NCI-H2029 treated with DMSO at 0.1 percent for 48 hours (cell line): ENCODE data around the gene CNNM3.
A peak's percentile ranks its signal among the peaks of the same experiment; 100 is the strongest.
"Not testable (repeated sequence)": the region's sequence is repeated elsewhere in the genome, so short reads cannot be mapped to it uniquely, and the experiment has no call there.

Source experiments
- DNase-seq: peaks from one replicate; lab custom pipeline; 2025; lab: John Stamatoyannopoulos, UW

CNNM3 gene

GRCh38 chr2:96816127-96816835, at the start of gene CNNM3:
Gene CNNM3 (plus strand): TSS chr2:96816268. CDS start chr2:96816278, 10 bp downstream.
- peak; percentile 73 for DNase-seq

GRCh38 chr2:96767135-96767871, 48.8 kb upstream of the CNNM3 start:
- DNase-seq = no peak

GRCh38 chr2:96768083-96768561, 47.9 kb upstream of the CNNM3 start:
- no peak for DNase-seq

DNA sequence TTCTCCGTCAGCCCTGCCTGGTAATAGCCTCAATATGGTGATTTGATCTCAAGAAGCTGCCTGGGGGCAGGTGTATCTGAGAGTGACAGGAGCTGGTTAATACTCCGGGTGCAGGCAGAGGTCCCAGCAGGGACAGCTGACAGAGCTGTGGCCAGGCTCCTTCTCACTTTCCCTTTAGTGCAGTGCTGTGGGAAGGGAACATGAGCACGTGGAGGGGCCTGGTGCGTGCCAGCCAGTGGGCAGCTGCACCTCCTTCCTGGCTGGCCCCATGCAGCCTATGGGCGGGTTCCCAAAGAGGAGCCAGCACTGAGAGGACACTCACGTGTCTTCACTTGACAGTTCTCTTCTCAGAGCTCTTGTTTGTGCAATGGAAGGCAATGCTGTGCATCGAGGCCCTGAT, 46.3 kb upstream of the CNNM3 start:
- DNase-seq = peak; percentile 62

DNA sequence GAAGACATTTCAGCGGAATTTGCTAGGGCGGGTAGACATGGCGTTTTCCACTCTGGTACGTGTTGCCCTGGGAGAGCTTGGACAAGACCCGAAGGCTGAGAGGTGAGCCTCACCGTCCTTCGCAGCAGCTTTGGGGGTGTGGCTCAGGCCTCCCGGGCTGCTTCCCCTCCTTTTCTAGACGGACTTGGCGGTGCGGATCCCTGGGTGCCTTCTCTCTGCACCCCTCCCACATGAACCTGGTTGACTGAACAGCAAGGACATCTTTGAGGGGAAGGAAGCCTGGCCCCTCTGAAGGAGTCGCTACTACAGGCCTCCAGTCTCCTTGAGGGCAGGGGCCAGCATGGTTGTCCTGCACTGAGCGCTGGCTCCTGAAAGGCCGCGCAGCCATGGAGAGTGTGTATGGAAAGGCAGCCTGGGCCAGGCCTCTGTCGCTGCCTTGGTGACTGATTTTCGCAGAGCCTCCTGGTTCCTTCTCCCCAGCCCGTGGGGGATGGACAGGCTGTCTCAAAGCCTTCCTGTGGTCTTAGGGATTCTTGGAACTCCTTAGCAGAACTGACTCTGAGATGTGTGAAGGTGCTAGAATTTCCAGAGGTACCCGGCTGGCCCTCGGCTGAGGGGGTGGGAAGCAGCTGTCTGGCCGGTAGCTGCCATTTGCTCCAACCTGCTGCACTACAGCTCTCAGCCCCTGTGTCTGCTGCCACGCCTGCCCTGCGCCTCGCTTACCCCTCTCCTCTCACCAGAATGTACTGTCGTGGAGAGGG, 45.4 kb upstream of the CNNM3 start:
- no peak for DNase-seq

DNA sequence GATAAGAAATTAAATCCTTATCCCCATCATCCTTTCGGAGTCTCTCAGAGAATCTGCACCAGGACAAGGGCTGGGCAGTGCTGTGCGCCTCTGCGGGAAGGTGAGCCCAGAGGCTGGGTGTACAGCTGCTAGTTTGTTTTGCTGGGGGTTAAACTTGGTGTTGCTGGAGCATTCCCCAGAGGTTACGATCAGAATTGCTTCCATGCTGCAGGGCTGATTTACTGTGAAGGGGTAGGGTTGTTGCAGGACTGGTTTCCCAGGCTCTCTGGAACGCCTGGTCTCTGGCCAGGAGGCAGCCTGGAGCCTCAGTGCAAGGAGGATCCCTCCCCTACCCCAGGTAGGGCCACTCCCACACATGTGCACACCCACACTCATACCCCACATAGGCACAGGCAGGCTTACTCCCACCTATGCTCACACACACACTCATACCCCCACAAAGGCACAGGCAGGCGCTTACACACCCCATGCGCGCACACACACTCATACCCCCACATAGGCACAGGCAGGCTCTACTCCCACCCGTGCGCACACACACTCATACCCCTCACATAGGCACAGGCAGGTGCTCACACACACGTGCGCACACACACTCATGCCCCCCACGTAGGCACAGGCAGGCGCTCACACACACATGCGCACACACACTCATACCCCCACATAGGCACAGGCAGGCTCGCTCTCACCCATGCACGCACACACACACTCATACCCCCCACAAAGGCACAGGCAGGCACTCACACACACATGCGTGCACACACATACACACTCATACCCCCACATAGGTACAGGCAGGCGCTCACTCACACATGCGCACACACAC, 44.1 kb upstream of the CNNM3 start:
- peak; percentile 21 for DNase-seq

GRCh38 chr2:96772903-96773671, 43.0 kb upstream of the CNNM3 start:
- no peak for DNase-seq

DNA sequence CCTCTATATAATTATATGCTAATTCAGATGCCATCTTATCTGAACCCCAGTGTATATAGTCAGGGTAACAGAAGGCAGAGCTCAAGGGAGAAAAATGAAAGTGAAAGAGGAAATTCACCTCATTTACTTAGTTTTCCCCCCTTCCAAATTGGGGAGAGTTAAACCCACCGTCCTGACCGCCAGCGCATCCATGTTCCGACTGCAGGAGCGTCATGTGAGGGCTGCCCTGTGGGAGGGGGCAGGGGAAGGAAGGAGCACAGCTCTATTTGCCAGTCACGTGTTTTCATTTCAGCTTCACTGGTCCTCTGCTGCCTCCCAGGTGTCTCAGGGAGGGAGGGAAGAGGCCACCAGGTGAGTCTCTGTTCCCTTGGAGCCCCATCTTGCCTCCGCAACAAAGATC, 42.1 kb upstream of the CNNM3 start:
- peak; percentile 41 for DNase-seq

DNA sequence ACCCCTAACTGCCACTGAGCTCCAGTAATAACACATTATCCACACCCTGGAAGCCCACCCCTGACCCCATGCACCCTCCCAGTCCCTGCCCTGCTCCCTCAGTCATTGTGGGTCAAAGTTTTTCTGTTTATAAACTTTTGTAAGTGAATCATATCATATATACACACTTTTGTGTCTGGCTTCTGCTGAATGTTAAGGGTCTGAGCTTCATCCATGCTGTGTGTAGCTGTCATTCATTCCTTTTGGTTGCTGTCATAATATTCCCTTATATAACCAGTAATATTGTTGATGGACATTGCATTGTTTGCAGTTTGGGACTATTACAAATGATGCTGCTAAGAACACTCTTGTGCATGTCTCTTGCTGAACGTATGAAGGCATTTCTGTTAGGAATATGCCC, 40.9 kb upstream of the CNNM3 start:
- no peak for DNase-seq

DNA sequence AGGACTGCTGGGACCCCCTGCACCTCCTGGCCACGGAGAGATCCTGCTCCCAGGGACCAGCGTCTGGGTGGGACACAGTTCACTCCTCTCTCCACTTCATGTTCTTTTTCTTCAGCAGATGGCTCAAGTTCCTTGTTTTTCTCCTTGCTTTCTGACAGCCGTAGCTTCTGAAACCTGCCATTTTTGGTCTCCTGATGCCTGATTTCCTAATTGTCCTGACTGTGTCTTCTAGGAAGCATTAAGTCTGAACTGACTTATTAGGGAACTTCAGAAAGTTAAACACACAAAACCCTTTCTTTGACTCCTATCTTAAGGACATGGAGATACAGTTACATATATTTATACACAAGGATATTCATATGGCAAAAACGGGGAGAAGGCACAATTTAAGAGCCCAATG, 32.7 kb upstream of the CNNM3 start:
- no peak for DNase-seq

DNA sequence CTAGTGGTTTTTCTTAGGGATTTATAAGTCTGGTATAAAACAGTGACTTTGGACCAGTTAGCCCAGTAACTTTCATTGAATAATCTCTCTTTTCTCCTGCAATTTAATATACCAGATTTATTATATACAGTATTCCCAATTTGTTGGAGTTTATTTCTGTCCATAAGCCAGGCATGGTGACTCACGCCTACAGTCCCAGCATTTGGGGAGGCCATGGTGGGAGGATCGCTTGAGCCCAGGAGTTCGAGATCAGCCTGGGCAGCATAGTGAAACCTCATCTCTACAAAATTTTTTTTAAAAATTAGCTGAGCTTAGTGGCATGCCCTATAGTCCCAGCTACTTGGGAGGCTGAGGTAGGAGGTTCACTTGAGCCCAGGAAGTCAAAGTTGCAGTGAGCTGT, 28.7 kb upstream of the CNNM3 start:
- DNase-seq = no peak

GRCh38 chr2:96788442-96789244, 27.4 kb upstream of the CNNM3 start:
- DNase-seq = no peak

GRCh38 chr2:96789245-96789617, 26.8 kb upstream of the CNNM3 start:
- DNase-seq = no peak

- DNase-seq = no peak
Observed at GRCh38 chr2:96792772-96793749, 23.0 kb upstream of the CNNM3 start.

DNA sequence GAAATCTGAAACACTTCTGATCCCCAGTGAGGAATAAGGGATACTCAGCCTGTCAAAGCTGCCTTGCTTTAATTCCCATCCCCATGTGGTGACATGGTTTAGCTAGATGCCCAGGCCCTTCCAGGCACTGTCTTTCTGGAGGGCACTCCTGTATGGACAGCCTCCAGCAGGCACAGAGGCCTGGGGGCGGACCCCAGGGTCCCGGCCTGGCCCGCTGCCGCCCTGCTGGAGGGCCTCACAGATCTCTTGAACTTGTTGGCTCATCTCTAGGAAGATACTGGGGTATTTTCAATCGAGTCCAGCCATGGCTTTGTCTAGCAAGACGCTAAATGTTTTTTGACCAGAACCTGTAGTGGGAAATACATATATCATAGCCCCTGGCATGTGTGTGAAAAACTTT, 21.0 kb upstream of the CNNM3 start:
- DNase-seq = no peak

- DNase-seq = not testable (repeated sequence)
Observed at GRCh38 chr2:96796497-96796896, 19.6 kb upstream of the CNNM3 start.

- DNase-seq = no peak
Observed at GRCh38 chr2:96797066-96797625, 18.9 kb upstream of the CNNM3 start.

GRCh38 chr2:96798733-96799622, 17.1 kb upstream of the CNNM3 start:
- DNase-seq = no peak
